Mucosa of stomach (tissue), 1 donor: Measurements from ENCODE around the gene LIG4.
"Not testable (repeated sequence)": the region's sequence is repeated elsewhere in the genome, so short reads cannot be mapped to it uniquely, and the experiment has no call there.

Experiments
- H3K27me3 ChIP-seq: one replicate; pipeline ENCODE4 v1.7.0; 2013; ENCODE audit warnings: mild to moderate bottlenecking, low read length; ENCODE audit not compliant: control insufficient read depth, insufficient read depth
- H3K36me3 ChIP-seq: one replicate; pipeline ENCODE4 v1.7.0; 2013; ENCODE audit warnings: low read length; ENCODE audit not compliant: control insufficient read depth, insufficient read depth
- H3K4me1 ChIP-seq: one replicate; pipeline ENCODE4 v1.7.0; 2013; ENCODE audit warnings: mild to moderate bottlenecking, low read length; ENCODE audit not compliant: control insufficient read depth, insufficient read depth
- H3K4me3 ChIP-seq: one replicate; pipeline ENCODE4 v1.7.0; 2013; ENCODE audit warnings: low read length
- H3K9ac ChIP-seq: one replicate; pipeline ENCODE4 v1.7.0; 2013; ENCODE audit warnings: mild to moderate bottlenecking, low read length, moderate library complexity
- H3K9me3 ChIP-seq: one replicate; pipeline ENCODE4 v1.7.0; 2013; ENCODE audit warnings: mild to moderate bottlenecking, low read length, moderate library complexity; ENCODE audit not compliant: control insufficient read depth
- donor health status: Pancreatic carcinoma.

LIG4 gene

DNA sequence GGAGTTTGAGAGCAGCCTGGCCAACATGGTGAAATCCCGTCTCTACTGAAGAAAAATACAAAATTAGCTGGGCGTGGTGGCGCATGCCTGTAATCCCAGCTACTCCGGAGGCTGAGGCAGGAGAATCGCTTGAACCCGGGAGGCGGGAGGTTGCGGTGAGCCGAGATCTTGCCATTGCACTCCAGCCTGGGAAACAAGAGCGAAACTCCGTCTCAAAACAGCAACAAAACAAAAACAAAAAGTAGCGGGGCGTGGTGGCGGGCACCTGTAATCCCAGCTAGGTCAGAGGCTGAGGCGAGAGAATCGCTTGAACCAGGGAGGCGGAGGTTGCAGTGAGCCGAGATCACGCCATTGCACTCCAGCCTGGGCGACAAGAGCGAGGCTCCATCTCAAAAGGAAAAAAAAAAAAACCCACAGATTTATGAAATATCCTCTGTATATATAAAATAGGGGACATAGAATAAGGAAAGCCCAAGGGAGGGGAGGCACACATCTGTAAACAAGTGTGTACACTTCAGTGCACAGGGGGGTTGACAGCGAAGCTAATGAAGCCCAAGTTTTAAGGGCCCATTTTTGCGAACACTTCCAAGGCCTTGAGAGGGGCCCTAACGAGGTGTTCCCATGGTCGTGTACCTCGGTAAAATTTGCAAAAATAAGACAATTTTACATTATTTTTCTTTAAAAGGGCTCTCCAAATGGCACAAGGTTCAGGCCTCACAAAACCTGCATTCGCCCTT is 2.1 kb upstream of the LIG4 start:
- H3K9ac ChIP-seq, result peak overlapping the region; percentile 97
- H3K4me3 ChIP-seq, result peak overlapping the region; percentile 100
- not testable (repeated sequence) for H3K9me3 ChIP-seq, H3K36me3 ChIP-seq, H3K27me3 ChIP-seq
- H3K4me1 ChIP-seq, result peaks cover 40% of the 10 kb centered on the region

DNA sequence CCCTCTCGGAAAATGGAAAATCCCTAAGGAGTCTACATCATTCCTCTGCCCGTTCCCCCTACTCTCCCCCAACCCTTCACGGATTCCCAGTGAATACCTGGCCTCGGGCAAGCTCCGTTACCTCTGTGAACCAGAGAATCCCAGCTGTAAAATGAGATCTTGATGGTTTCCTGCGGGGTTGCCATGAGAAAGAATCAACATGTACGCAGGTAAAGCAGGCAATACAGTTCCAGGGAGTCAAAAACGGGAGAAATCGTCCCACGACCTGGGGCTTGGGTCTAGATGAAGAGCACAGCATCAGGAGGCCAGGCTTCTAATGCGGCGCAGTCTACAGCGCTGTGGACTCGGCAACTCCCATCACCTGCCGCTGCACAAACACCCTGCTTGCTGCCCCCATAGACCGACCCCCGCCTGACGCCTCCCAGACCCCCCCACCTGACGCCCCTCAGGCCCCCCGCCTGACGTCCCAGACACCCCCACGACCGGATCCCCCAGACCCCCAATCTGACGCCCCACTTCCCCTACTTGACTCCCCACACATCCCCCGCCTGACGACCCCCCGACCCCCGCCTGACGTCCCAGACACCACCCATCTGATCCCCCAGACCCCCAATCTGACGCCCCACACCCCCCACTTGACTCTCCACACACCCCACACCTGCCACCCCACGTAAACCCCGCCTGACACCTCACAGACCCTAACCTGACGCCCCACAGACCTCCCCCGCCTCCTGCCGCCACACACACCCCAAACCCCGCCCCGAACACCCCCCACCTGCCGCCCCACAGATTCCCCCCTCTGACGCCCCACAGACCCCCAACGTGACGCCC is 680 bp downstream of the LIG4 start:
- Histone ChIP-seq H3K36me3 (no peaks in the 10 kb centered on the region), H3K27me3 (no peaks in the 10 kb centered on the region), H3K4me3 (no peak overlapping the region), H3K9me3 (no peaks in the 10 kb centered on the region), H3K4me1 (peaks cover 29% of the 10 kb centered on the region), H3K9ac (no peak overlapping the region)

DNA sequence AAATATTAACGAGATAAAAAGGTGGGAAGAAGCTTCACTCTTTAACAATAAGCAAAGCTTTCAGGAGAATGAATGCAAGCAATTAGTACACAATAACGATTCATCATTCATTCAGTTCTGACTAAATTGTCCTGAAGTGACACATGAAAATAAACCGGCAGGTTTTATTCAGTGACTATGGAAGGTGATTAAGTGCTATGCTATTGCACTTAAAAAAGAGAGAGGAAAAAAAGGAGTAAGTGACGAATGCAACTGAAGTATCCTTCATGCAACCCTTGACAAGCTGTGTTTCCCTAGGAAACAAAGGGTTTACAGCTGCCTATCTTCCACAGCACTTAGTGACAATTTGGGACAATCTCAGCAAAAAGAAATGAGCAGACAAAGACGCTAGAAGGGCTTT is 1.4 kb downstream of the LIG4 start:
- Histone ChIP-seq H3K9ac (no peak overlapping the region), H3K4me1 (peaks cover 24% of the 10 kb centered on the region), H3K9me3 (no peaks in the 10 kb centered on the region), H3K27me3 (no peaks in the 10 kb centered on the region), H3K4me3 (no peak overlapping the region), H3K36me3 (no peaks in the 10 kb centered on the region)

DNA sequence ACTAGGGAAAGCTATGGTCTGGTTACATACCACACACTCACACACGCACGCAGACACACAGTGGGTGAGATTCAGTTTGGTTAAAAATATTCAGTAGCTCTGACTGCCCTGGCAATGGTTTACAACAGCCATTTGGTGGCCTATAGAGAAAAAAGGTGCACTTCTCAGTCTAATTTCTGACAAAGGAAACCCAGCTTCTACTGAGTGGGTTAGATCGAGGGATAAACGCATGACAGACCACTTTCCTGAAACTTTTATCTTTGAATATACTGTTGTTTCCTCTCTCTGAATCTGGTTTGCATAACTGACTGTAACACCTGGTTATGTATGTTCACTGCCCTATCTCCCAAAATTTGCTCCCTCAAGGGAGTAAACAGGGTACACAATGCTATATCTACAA is 2.5 kb downstream of the LIG4 start:
- H3K36me3 ChIP-seq, result no peaks in the 10 kb centered on the region
- no peaks in the 10 kb centered on the region for H3K27me3 ChIP-seq
- H3K9me3 ChIP-seq, result no peaks in the 10 kb centered on the region
- no peak overlapping the region for H3K9ac ChIP-seq
- peaks cover 24% of the 10 kb centered on the region for H3K4me1 ChIP-seq
- H3K4me3 ChIP-seq, result no peak overlapping the region

DNA sequence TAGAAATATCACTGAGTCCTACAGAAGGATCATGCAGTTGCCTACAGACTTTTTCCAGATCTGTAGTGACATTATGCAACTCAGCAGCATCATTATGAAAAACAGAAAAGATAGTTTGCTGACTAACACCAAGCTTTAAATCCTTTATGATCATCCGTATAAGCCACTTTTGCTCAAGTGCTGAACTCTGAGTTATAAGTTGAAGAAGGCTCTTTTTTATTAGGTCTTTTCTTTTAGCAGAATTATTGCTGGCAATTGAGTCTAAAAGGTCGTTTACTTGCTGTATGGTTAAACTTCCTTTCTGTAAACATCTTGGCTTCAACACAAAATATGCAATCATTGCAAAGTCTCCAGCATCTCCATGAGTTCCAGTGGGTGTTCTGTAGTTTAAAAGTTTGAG is 4.8 kb downstream of the LIG4 start:
- Histone ChIP-seq H3K9me3 (no peaks in the 10 kb centered on the region), H3K4me1 (peaks cover 7% of the 10 kb centered on the region), H3K9ac (no peak overlapping the region), H3K4me3 (no peak overlapping the region), H3K36me3 (no peaks in the 10 kb centered on the region), H3K27me3 (no peaks in the 10 kb centered on the region)

DNA sequence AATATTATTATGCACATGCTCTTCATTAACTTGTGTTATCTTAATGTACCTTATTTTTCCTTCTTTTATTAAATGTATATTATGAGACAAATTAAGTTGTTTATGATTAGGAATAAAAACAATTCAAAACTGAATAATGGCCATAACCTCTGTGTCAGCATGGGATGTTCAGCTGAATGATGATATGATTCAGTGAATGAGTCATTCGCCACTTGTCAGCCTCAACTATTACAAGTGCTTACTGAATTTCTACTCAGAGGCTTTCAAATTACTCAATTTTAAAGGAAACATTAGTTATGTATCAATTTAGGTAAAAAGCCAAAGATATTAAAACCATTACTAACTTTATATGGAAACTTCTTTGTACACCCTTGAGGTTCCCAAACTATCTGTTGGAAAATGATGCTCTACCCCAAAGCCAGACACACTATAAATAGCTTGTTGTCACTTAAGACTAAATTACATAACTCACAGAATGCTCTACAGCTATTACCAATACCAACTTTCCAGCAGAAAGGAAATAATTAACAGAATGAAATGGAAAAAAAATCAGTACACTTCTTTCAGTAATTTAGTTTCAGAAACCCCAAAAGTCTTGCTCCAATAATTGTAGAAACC is 14.4 kb downstream of the LIG4 start:
- no peaks in the 10 kb centered on the region for H3K9me3 ChIP-seq
- H3K27me3 ChIP-seq, result no peaks in the 10 kb centered on the region
- H3K36me3 ChIP-seq, result no peaks in the 10 kb centered on the region
- no peak overlapping the region for H3K4me3 ChIP-seq
- no peak overlapping the region for H3K9ac ChIP-seq
- H3K4me1 ChIP-seq, result no peaks in the 10 kb centered on the region

DNA sequence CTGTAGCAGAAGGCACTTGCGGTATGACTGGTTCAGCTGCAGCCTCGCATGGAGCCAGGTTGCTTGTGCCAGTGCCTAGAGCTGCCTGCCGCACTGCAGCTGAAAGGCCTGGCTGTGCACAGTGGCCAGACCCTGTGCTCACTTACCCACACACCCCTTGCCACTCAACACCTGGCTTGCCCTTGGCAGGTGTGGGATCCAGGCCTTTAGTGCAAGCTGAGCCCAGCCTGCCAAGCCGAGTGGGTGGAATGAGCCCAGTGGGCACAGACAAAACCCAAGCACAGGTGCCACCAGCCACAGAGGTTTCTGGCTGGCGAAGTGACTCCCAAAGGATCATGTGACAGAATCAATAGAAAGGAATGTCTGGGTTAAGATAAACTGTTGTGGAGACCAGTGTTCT is 19.5 kb downstream of the LIG4 start:
- Histone ChIP-seq H3K4me3 (no peak overlapping the region), H3K27me3 (no peaks in the 10 kb centered on the region), H3K9me3 (no peaks in the 10 kb centered on the region), H3K9ac (no peak overlapping the region), H3K36me3 (no peaks in the 10 kb centered on the region), H3K4me1 (no peaks in the 10 kb centered on the region)

DNA sequence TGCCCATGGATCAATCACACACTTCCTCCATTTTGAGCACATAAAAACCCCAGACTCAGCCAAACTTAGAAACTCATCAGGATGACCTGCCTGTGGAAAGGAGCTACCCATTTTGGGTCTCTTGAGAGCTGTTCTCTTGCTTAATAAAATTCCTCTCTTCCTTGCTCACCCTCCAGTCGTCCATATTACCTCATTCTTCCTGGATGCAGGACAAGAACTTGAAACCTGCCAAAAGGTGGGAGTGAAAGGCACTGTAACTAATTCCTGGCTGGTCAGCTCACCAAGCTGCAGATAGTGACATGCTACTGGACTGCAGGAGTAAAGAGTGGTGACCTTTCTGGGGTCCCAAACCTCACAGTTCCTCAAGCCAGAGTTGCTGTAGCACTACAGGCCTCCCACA is 20.2 kb downstream of the LIG4 start:
- Histone ChIP-seq H3K9ac (no peak overlapping the region), H3K36me3 (no peaks in the 10 kb centered on the region), H3K4me3 (no peak overlapping the region), H3K9me3 (no peaks in the 10 kb centered on the region), H3K27me3 (no peaks in the 10 kb centered on the region), H3K4me1 (no peaks in the 10 kb centered on the region)

DNA sequence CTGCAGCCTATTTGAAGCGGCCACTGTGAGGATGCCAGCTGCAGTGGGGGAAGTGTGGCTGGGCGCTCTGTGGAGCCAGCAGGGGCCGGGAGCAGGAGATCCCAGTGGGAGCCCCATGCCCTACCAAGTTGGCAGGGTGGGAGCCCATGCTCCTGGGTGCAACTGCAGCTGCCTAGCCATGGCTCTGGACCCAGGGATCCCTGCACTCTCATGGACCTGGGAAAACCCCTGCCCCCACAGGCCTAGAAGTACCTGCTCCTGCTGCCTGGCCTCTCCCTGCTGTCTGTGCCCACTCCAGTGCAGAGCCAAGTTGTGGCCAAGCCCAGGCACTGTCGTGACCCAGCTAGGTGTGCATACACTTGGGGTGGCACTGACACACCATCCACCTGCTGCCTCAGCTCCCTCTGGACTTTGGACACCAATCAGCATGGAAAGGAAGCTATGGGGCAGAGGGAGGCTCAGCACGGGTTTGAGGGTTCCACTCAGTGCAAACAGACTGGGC is 20.9 kb downstream of the LIG4 start:
- H3K27me3 ChIP-seq, result no peaks in the 10 kb centered on the region
- H3K4me1 ChIP-seq, result no peaks in the 10 kb centered on the region
- no peak overlapping the region for H3K9ac ChIP-seq
- H3K36me3 ChIP-seq, result no peaks in the 10 kb centered on the region
- no peak overlapping the region for H3K4me3 ChIP-seq
- H3K9me3 ChIP-seq, result no peaks in the 10 kb centered on the region

DNA sequence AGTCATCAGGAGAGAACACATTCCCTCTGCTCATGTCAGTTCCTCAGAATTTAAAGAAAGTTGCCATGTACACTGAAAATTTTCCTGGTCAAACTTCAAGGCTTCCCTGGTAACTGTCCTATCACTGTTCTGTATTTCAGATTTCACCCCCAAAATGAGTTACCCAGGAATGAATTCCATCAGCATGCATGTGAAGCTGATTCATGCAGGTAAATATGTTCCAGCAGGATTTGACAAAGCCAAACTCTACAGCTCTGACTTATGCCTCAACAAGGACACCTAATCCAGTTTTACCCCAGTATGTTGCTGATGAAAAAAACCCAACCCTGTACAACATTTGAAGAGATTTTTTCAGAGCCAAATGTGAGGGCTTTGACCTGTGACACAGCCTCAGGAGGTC is 21.5 kb downstream of the LIG4 start:
- H3K36me3 ChIP-seq, result no peaks in the 10 kb centered on the region
- H3K4me3 ChIP-seq, result no peak overlapping the region
- H3K9me3 ChIP-seq, result no peaks in the 10 kb centered on the region
- no peak overlapping the region for H3K9ac ChIP-seq
- no peaks in the 10 kb centered on the region for H3K4me1 ChIP-seq
- H3K27me3 ChIP-seq, result no peaks in the 10 kb centered on the region

DNA sequence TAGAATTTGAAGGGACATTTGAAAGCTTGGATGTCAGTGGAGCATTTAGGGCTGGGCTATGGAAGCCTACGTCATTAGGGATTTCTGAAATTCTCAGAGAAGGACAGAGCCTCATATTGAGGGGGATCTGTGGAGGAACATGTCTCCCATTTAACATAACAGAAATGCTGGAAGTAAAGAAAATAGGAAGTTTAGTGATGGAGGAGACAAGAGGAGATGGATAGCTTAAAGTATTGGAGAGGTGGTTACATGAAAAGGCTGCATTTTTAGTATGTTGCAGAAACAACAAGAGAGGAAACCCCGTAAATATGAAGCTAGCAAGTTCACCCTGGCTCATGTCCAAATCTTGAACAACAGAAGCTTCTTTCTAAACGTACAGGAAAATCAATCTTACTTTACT is 24.4 kb downstream of the LIG4 start:
- H3K4me3 ChIP-seq, result no peak overlapping the region
- H3K9ac ChIP-seq, result no peak overlapping the region
- H3K4me1 ChIP-seq, result no peaks in the 10 kb centered on the region
- no peaks in the 10 kb centered on the region for H3K36me3 ChIP-seq
- H3K27me3 ChIP-seq, result no peaks in the 10 kb centered on the region
- H3K9me3 ChIP-seq, result no peaks in the 10 kb centered on the region

DNA sequence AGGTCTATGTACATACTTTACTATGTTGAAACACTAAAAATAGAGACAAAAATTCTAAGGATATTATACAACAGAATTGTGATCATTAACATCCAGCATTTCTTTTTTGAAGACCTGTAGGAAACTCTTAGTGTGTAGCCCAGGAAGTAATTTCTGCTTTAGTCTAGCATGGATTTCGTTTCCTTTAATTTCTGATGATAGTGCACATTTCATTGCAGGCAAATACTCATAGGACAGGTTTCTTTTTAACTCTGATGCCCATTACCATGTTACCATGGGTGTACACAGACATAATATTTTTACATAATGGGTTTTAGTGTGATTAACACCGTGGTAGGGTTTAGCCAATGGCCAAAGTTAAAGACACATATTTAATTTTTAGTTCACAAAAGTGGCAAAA is 27.1 kb downstream of the LIG4 start:
- H3K9ac ChIP-seq, result no peak overlapping the region
- H3K9me3 ChIP-seq, result no peaks in the 10 kb centered on the region
- no peak overlapping the region for H3K4me3 ChIP-seq
- no peaks in the 10 kb centered on the region for H3K36me3 ChIP-seq
- H3K27me3 ChIP-seq, result no peaks in the 10 kb centered on the region
- no peaks in the 10 kb centered on the region for H3K4me1 ChIP-seq
